Measurements from ENCODE around the gene TRAF2.
A peak's percentile ranks its signal among the peaks of the same experiment; 100 is the strongest.

TRAF2 gene

DNA sequence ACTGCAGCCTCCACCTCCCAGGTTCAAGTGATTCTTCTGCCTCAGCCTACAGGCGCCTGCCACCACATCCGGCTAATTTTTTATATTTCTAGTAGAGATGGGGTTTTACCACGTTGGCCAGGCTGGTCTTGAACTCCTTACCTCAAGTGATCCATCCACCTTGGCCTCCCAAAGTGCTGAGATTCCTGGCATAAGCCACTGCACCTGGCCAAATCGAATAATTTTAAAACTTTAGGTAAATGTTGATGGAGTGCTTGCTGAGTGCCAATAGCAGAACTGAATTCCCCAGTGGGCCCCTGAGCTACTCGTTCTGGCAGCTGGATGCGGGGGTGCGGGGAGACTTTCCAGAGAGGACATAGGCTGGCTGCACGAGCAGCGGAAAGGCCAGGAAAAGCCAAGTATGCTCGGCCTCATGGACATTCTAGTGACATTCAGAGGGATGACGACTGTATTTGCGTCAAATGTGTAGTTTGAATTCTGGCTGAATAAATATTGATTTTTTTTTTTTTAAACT, 16.8 kb downstream of the TRAF2 start:
- Histone ChIP-seq H3K27ac (ENCODE audit: low read depth, low read length) (peak overlapping the region; percentile 97), H3K79me2 (ENCODE audit: control insufficient read depth, insufficient read depth, low read length, unreplicated experiment) (peaks cover 9% of the 10 kb centered on the region)

DNA sequence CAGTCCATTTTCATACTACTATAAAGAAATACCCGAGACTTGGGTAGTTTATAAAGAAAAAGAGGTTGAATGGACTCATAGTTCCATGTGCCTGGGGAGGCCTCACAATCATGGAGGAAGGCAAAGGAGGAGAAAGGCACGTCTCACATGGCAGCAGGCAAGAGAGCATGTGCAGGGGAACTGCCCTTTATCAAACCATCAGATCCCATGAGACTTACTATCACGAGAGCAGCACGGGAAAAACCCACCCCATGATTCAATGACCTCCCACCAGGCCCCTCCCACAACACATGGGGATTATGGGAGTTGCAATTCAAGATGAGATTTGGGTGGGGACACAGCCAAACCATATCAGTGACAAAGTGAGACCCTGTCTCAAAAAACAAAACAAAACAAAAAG, 19.9 kb downstream of the TRAF2 start:
- Histone ChIP-seq H3K27ac (ENCODE audit: low read depth, low read length) (no peak overlapping the region), H3K36me3 (ENCODE audit: insufficient read depth, low read length) (no peaks in the 10 kb centered on the region), H3K27me3 (ENCODE audit: insufficient read depth, low read length) (no peaks in the 10 kb centered on the region), H2AFZ (ENCODE audit: low read length, unreplicated experiment) (no peak overlapping the region), H3K4me1 (ENCODE audit: control insufficient read depth, insufficient read depth, low read length, unreplicated experiment) (peaks cover 23% of the 10 kb centered on the region), H3K4me3 (ENCODE audit: low read depth, low read length) (no peak overlapping the region), H3K79me2 (ENCODE audit: control insufficient read depth, insufficient read depth, low read length, unreplicated experiment) (peaks cover 2% of the 10 kb centered on the region)

More for the DNA sequence above, 16.8 kb downstream of the TRAF2 start:
- peaks cover 3% of the 10 kb centered on the region; the same call in 1 of the 2 replicates for H3K36me3 ChIP-seq (ENCODE audit: insufficient read depth, low read length)
- no peak overlapping the region for H2AFZ ChIP-seq (ENCODE audit: low read length, unreplicated experiment)
- H3K27me3 ChIP-seq (ENCODE audit: insufficient read depth, low read length) = no peaks in the 10 kb centered on the region
- peaks cover 32% of the 10 kb centered on the region for H3K4me1 ChIP-seq (ENCODE audit: control insufficient read depth, insufficient read depth, low read length, unreplicated experiment)
- H3K4me3 ChIP-seq (ENCODE audit: low read depth, low read length) = no peak overlapping the region

DNA sequence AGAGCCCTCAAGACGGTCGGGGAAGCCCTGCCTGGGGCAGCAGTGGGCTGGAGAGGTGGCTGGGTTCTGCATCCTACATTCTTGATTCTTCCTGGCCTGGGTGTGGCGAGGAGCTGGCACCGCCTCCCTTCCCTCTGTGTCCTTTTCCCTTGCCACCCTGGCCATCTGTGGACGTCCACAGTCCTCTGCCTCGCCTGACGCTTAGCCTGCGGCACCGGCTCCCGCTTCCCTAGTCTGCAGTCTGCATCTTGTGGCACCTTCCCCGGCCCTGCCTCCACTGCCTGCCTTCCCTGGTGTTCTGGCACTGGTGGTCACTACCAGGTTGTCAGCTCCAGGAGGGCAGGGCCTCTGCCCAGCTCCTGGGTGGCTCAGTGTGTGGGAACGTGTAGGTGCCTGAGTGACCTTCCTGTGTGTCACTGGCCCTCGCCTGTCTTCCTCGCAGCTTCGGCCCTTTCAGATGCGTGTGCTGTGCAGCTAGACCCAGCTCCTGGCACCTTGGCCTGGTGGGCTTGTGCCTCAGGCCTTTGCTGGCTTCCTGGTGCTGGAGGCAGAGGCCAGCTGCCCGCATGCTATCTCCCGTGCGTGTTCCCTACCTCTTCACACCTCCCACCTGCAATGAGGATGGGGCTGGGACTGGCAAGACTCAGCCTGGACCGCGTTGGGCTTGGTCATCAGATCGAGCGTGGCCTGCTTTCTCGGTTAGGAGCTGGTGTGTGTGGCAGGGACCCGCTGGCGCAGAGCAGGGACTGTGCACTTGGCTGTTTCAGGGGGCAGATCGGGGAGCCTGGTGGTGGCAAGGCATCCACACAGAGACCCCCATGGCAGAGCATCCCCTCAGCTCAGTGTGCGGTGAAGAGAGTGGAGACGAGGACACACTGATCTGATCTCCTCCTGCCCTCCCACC, 20.9 kb downstream of the TRAF2 start:
- H2AFZ ChIP-seq (ENCODE audit: low read length, unreplicated experiment) = no peak overlapping the region
- H3K4me1 ChIP-seq (ENCODE audit: control insufficient read depth, insufficient read depth, low read length, unreplicated experiment) = peaks cover 13% of the 10 kb centered on the region
- H3K79me2 ChIP-seq (ENCODE audit: control insufficient read depth, insufficient read depth, low read length, unreplicated experiment) = peaks cover 2% of the 10 kb centered on the region
- no peaks in the 10 kb centered on the region for H3K36me3 ChIP-seq (ENCODE audit: insufficient read depth, low read length)
- H3K27me3 ChIP-seq (ENCODE audit: insufficient read depth, low read length) = no peaks in the 10 kb centered on the region
- H3K4me3 ChIP-seq (ENCODE audit: low read depth, low read length) = no peak overlapping the region
- no peak overlapping the region for H3K27ac ChIP-seq (ENCODE audit: low read depth, low read length)

DNA sequence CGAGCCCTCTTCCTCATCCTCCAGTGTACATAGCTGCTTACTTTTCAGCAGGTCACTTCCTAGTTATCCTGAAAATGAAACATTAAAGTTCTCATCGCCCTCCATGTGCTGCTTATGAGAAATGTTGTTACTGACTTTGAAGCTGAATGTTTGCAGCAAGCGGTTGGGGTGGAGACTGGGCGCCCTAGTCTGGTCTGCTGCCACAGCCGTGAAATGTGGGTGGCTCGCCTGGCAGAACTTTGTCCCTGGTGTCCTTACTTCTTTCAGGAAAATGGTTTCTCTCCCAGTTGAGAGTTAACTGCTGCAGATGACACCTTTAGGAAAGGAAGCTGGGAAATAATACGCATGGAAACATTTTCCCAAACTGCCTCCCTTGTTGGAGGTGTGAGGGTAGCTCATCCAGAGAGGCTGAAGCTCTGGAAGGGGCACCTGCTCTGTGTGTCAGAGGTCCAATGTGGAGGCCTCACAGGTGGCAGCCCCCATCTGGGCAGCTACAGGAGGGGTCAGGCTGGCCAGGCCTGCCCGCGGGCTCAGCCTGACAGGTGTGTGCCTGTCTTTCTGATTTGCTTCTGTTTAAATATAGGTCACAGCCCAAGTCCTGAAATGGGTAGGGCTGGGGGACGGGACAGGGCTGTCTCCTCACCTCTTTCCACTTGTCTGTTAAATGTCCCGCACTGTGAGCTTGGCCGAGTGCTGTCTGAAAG, 24.0 kb downstream of the TRAF2 start:
- H2AFZ ChIP-seq (ENCODE audit: low read length, unreplicated experiment) = no peak overlapping the region
- H3K27me3 ChIP-seq (ENCODE audit: insufficient read depth, low read length) = no peaks in the 10 kb centered on the region
- peaks cover 5% of the 10 kb centered on the region for H3K4me1 ChIP-seq (ENCODE audit: control insufficient read depth, insufficient read depth, low read length, unreplicated experiment)
- H3K79me2 ChIP-seq (ENCODE audit: control insufficient read depth, insufficient read depth, low read length, unreplicated experiment) = no peaks in the 10 kb centered on the region
- H3K27ac ChIP-seq (ENCODE audit: low read depth, low read length) = no peak overlapping the region
- no peak overlapping the region for H3K4me3 ChIP-seq (ENCODE audit: low read depth, low read length)
- peaks cover 2% of the 10 kb centered on the region; the same call in 1 of the 2 replicates for H3K36me3 ChIP-seq (ENCODE audit: insufficient read depth, low read length)

DNA sequence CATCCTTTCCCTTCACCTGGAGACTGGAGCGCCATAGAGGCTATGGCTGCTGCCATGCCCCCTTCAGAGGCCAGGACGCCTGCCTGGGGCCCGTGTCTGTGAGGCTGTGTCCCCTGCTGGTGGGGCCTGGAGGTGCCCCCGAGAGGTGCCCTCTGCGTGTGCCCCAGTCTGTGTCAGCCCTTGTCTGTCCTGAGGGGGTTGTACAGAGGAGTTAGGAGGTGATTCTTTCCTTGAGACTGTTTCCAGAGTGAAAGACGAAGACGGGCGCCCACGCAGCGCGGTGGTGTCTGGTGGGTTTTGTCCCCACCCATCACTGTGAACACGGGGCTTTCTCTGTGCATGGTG, 24.6 kb downstream of the TRAF2 start:
- Histone ChIP-seq H3K79me2 (ENCODE audit: control insufficient read depth, insufficient read depth, low read length, unreplicated experiment) (no peaks in the 10 kb centered on the region), H2AFZ (ENCODE audit: low read length, unreplicated experiment) (no peak overlapping the region), H3K4me3 (ENCODE audit: low read depth, low read length) (no peak overlapping the region), H3K36me3 (ENCODE audit: insufficient read depth, low read length) (peaks cover 3% of the 10 kb centered on the region; the same call in 1 of the 2 replicates), H3K4me1 (ENCODE audit: control insufficient read depth, insufficient read depth, low read length, unreplicated experiment) (peaks cover 5% of the 10 kb centered on the region), H3K27ac (ENCODE audit: low read depth, low read length) (no peak overlapping the region), H3K27me3 (ENCODE audit: insufficient read depth, low read length) (no peaks in the 10 kb centered on the region)

DNA sequence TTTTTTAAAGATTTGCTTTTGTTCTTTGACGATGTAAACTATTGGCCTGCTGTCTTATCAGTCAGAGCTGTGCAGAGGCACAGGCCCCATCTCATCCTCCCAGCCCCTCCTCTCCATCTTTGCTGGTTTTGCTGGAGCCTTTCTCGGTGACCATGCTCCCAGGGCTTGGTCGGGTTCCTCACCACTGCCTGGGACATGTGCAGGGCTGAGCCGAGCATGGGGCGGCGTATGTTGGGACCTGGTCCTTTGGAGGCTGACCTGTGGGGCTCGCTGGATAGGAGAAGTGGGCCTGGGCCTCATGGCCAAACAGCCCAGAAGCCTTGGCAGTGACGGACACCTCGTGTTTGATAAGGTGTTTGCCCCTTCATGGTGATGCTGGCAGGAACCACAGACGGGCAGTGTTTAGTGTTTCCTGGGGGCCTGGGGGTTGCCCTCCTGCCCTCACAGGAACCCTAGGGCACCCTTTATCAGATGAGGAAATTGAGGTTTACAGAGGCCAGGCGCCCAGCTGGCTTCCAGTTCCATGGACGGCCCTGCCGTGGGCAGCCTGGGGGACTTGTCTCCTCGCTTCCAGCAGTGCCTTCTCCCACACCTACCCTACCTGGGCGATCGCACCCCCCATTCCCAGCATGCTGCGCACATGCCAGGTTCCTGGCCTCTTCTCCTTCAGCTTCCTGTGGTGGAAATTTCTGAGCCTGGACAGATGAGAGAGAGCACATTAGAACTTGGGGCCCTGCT, 27.6 kb downstream of the TRAF2 start:
- Histone ChIP-seq H2AFZ (ENCODE audit: low read length, unreplicated experiment) (no peak overlapping the region), H3K27ac (ENCODE audit: low read depth, low read length) (no peak overlapping the region), H3K27me3 (ENCODE audit: insufficient read depth, low read length) (no peaks in the 10 kb centered on the region), H3K79me2 (ENCODE audit: control insufficient read depth, insufficient read depth, low read length, unreplicated experiment) (no peaks in the 10 kb centered on the region), H3K4me1 (ENCODE audit: control insufficient read depth, insufficient read depth, low read length, unreplicated experiment) (no peaks in the 10 kb centered on the region), H3K4me3 (ENCODE audit: low read depth, low read length) (no peak overlapping the region), H3K36me3 (ENCODE audit: insufficient read depth, low read length) (peaks cover 3% of the 10 kb centered on the region; the same call in 1 of the 2 replicates)

DNA sequence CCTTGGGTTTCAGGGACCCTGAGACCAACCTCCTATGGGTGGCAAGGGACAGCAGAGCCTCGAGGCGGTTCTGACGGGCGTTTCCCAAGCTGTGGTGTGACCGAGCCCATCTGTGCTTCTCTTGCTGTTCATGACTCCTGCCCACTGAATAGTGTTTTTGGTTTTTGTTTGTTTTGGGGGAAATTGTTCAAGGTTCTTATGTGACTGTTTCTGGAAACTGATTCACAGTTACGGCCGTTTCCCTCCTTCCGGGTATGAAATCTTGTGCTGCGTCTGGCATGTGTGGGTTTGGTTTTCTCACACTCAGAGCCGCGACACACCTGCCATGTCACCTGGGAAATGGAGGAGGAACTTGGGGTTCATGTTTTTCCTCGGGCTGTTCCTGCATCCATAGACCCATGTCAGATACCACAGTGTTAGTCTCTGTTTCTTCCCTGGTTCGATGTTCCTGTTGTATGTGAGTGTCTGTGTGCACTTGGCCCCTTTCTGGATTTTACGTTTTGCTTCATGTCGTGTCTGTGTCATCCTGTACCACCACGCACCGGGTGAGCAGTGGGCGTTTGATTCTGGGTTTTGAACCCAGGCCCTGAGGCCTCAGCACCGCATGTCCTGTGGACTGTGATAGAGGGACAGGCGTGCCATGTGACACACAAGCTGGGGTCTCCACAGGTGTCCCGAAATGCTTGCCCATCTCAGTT, 29.5 kb downstream of the TRAF2 start:
- Histone ChIP-seq H2AFZ (ENCODE audit: low read length, unreplicated experiment) (no peak overlapping the region), H3K27me3 (ENCODE audit: insufficient read depth, low read length) (no peaks in the 10 kb centered on the region), H3K79me2 (ENCODE audit: control insufficient read depth, insufficient read depth, low read length, unreplicated experiment) (no peaks in the 10 kb centered on the region), H3K4me1 (ENCODE audit: control insufficient read depth, insufficient read depth, low read length, unreplicated experiment) (no peaks in the 10 kb centered on the region), H3K27ac (ENCODE audit: low read depth, low read length) (no peak overlapping the region), H3K36me3 (ENCODE audit: insufficient read depth, low read length) (peaks cover 3% of the 10 kb centered on the region; the same call in 1 of the 2 replicates), H3K4me3 (ENCODE audit: low read depth, low read length) (no peak overlapping the region)

DNA sequence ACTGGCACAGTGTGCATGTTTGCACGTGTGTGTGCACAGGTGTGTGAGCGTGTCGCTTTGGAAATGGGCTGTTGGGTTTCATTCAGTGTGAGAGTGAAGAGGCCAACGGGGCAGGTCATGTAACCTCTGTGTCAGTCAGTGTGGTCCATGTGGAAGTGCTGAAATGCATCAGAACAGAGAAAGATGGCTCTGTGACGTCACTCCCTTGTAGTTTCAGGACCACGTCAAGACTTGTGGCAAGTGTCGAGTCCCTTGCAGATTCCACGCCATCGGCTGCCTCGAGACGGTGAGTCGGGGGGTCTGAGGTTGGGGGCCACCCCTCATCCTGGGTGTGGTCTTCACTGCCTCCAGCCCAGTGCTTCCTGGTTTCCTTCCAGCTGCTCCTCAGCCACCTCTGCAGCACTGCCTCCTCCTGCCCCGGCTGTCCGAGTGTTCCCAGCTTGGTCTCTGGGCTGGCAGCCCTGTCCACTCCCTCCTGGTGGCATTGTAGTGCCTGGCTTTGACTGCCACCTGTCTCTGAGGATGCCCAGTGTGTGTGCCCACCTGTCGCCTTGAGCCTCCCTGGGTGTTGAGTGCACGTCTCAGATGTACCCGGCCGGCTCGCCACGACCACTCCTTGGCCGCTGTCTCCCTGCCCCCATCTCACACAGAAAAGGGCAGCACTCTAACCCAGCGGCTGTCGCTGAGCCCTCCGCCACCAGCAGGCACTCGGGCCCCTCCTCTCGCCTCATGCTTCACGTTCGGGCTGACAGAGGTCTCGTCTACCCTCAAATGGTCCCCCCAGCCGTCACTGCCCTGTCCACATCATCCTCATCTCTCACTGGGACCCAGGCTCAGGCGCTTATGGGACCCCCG, 30.2 kb downstream of the TRAF2 start:
- peaks cover 3% of the 10 kb centered on the region; the same call in 1 of the 2 replicates for H3K36me3 ChIP-seq (ENCODE audit: insufficient read depth, low read length)
- no peaks in the 10 kb centered on the region for H3K79me2 ChIP-seq (ENCODE audit: control insufficient read depth, insufficient read depth, low read length, unreplicated experiment)
- no peaks in the 10 kb centered on the region for H3K4me1 ChIP-seq (ENCODE audit: control insufficient read depth, insufficient read depth, low read length, unreplicated experiment)
- no peak overlapping the region for H3K4me3 ChIP-seq (ENCODE audit: low read depth, low read length)
- H3K27me3 ChIP-seq (ENCODE audit: insufficient read depth, low read length) = no peaks in the 10 kb centered on the region
- H3K27ac ChIP-seq (ENCODE audit: low read depth, low read length) = no peak overlapping the region
- no peak overlapping the region for H2AFZ ChIP-seq (ENCODE audit: low read length, unreplicated experiment)

DNA sequence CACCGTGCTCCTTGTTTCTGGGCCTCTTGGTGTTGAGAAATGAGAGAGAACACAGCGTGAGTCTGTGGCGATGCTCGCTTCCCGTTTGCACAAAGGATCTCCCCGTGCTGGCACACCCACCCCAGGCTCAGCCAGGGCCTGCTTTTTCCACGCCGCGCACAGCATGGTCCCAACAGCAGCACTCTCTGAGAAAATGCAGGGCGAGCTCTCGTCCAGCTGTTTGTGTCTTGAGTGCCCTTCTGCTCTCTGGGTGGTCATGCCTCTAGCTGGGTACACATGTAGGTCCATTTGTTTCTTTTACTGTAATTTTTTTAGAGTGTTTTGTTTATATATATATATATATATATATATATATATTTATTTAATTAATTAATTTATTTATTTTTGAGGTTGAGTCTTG, 31.6 kb downstream of the TRAF2 start:
- H3K27ac ChIP-seq (ENCODE audit: low read depth, low read length) = no peak overlapping the region
- no peak overlapping the region for H3K4me3 ChIP-seq (ENCODE audit: low read depth, low read length)
- H3K36me3 ChIP-seq (ENCODE audit: insufficient read depth, low read length) = peaks cover 3% of the 10 kb centered on the region; the same call in 1 of the 2 replicates

More for the DNA sequence above, 31.6 kb downstream of the TRAF2 start:
- Histone ChIP-seq H3K27me3 (ENCODE audit: insufficient read depth, low read length) (no peaks in the 10 kb centered on the region), H2AFZ (ENCODE audit: low read length, unreplicated experiment) (no peak overlapping the region), H3K79me2 (ENCODE audit: control insufficient read depth, insufficient read depth, low read length, unreplicated experiment) (no peaks in the 10 kb centered on the region), H3K4me1 (ENCODE audit: control insufficient read depth, insufficient read depth, low read length, unreplicated experiment) (no peaks in the 10 kb centered on the region)

All from ACC112 (cell line).